Measurements from ENCODE around the gene OSBPL8.

DNA sequence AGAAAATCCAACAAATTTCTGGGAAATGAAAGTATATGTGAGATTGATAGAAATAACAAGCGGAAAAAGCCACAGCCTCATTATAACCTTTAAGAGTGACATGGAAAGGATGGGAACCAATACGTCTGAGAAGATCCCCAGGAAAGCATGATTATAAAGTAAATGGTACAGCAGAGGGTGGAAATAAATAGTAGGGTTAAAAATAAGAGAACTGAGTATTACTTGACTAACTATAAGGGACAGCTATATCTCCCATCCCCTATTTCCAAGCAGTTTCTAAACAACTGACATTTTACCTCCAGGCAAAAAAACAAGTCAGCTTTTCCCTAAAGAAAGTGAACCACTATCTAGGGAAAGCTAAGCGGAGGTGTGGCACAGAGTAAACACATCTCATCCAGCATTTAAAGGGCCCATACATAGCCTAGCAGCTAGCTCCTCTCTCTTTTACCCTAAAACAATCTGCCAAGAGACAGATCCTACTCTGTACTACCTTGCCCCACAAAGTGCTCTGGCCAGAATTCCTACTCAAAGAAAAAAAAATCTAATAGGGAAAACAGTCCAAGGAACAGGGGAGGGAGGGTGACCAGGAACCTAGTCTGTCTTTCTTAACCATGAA, 11.2 kb downstream of the OSBPL8 start:
- TF ChIP-seq, protein P1, sequence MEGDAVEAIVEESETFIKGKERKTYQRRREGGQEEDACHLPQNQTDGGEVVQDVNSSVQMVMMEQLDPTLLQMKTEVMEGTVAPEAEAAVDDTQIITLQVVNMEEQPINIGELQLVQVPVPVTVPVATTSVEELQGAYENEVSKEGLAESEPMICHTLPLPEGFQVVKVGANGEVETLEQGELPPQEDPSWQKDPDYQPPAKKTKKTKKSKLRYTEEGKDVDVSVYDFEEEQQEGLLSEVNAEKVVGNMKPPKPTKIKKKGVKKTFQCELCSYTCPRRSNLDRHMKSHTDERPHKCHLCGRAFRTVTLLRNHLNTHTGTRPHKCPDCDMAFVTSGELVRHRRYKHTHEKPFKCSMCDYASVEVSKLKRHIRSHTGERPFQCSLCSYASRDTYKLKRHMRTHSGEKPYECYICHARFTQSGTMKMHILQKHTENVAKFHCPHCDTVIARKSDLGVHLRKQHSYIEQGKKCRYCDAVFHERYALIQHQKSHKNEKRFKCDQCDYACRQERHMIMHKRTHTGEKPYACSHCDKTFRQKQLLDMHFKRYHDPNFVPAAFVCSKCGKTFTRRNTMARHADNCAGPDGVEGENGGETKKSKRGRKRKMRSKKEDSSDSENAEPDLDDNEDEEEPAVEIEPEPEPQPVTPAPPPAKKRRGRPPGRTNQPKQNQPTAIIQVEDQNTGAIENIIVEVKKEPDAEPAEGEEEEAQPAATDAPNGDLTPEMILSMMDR (conservative IDR thresholded peaks at IDR 0.05 in 1 of 2, IDR thresholded peaks at IDR 0.05 in 1 of 2; ENCODE audit: low read depth in 1 of 2, low read length in 2 of 2), result no peak
- TF ChIP-seq EZH2 (IDR thresholded peaks at IDR 0.05; ENCODE audit: low read length, missing control alignments), result no peak
